OCI-LY7 (cell line): ENCODE measurements around the gene UGT1A3.

Experiments used
- CTCF ChIP-seq: fragments of 200-600 bp; sonication (generic); conservative IDR thresholded peaks from 2 replicates; pipeline ENCODE4 v1.5.1; 2014; ENCODE audit warnings: mild to moderate bottlenecking, antibody characterized with exemption, low read length, moderate library complexity, mixed read lengths
- EZH2phosphoT487 ChIP-seq: fragments of 200-600 bp; sonication (generic); IDR thresholded peaks from 2 replicates; pipeline ENCODE4 v1.6.1; 2018; ENCODE audit warnings: low read depth, borderline replicate concordance, mild to moderate bottlenecking, mixed run types, antibody characterized with exemption, low read length, moderate library complexity, mixed read lengths

- no peak for TF ChIP-seq CTCF
- TF ChIP-seq EZH2phosphoT487, result no peak
Measured at GRCh38 chr2:233718552-233718951, 10.3 kb upstream of the UGT1A3 start, which contains the start of gene UGT1A4.
